HG02885 (cell line): ENCODE results near the gene IFI27L1.

Experiments
- ATAC-seq: cut with Tn5 transposase; IDR thresholded peaks from one replicate; pipeline ENCODE4 v1.9.1; 2021; ENCODE audit warnings: mild to moderate bottlenecking; ENCODE audit not compliant: unreplicated experiment, poor library complexity

The IFI27L1 gene

GRCh38 chr14:94077111-94077821, 3.8 kb upstream of the IFI27L1 start:
- ATAC-seq: no peak

GRCh38 chr14:94077823-94078222, 3.3 kb upstream of the IFI27L1 start:
- no peak for ATAC-seq

- ATAC-seq: no peak
Measured at GRCh38 chr14:94079891-94080620, 1.1 kb upstream of the IFI27L1 start.

- peak; percentile 21 for ATAC-seq
Measured at GRCh38 chr14:94081386-94081820, 293 bp downstream of the IFI27L1 start.

GRCh38 chr14:94087891-94088290, 6.8 kb downstream of the IFI27L1 start:
- ATAC-seq: no peak

- ATAC-seq: no peak
Measured at GRCh38 chr14:94088516-94088915, 7.4 kb downstream of the IFI27L1 start.

GRCh38 chr14:94089479-94089878, 8.4 kb downstream of the IFI27L1 start:
- ATAC-seq: no peak

GRCh38 chr14:94093418-94093817, 12.3 kb downstream of the IFI27L1 start:
- no peak for ATAC-seq

GRCh38 chr14:94097091-94097490, 16.0 kb downstream of the IFI27L1 start:
- no peak for ATAC-seq

GRCh38 chr14:94098326-94098992, 17.3 kb downstream of the IFI27L1 start:
- no peak for ATAC-seq

GRCh38 chr14:94099006-94099405, 17.9 kb downstream of the IFI27L1 start:
- ATAC-seq: no peak

- no peak for ATAC-seq
Measured at GRCh38 chr14:94100847-94101246, 19.7 kb downstream of the IFI27L1 start.

- no peak for ATAC-seq
Measured at GRCh38 chr14:94101748-94102147, 20.6 kb downstream of the IFI27L1 start.

- no peak for ATAC-seq
Measured at GRCh38 chr14:94102768-94103482, 21.8 kb downstream of the IFI27L1 start.

- ATAC-seq: no peak
Measured at GRCh38 chr14:94103554-94104150, 22.5 kb downstream of the IFI27L1 start.

GRCh38 chr14:94104731-94105130, 23.6 kb downstream of the IFI27L1 start:
- ATAC-seq: no peak

GRCh38 chr14:94109915-94110250, 28.8 kb downstream of the IFI27L1 start:
- no peak for ATAC-seq

- ATAC-seq: no peak
Measured at GRCh38 chr14:94110552-94111181, 29.6 kb downstream of the IFI27L1 start, which contains the start of gene IFI27. IFI27 (plus strand) TSS chr14:94110736.

- no peak for ATAC-seq
Measured at GRCh38 chr14:94111276-94112095, 30.4 kb downstream of the IFI27L1 start.
